ENCODE data around the gene GAPDHS. TPM values are rescaled to one million over a fixed set of nuclear protein-coding genes. Genes with fewer than 3 reads are reported as not detected.

GAPDHS gene
- total RNA-seq, 6 experiments from 2014 or later, result not detected

DNA sequence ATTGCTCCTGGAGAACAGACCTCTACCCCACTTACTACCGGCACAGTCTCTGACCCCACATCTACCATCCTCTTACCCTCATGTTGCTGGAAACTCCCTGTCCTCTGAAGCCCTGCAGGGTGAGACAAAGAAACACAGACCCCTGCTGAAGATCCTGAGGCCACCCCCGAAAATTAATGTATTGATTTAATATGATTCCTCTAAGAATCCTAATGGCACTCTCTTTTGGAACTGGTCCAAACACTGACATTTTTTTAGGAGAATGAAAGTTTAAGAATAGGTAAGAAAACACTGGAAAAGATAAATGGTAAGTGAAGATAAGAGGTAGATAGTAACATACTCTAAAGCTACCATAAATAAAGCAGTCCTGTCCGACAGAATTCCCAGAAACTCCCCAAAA lies 25.1 kb upstream of the GAPDHS start:
- intact Hi-C loops (cut with DNase I), result no loop called here
- ATAC-seq, result no peak
- Histone ChIP-seq H3K9me3 (no peaks in the 10 kb centered on the region), H3K4me1 (peaks cover 0 to 10% (median 0%) of the 10 kb centered on the region in 4 donors), H3K4me3 (no peak overlapping the region), H3K36me3 (no peaks in the 10 kb centered on the region), H3K27ac (no peak overlapping the region), H3K27me3 (no peaks in the 10 kb centered on the region)
- no peak for DNase-seq
- 71% methylated on average over 2 of the region's 3 CpGs for WGBS (ENCODE audit: insufficient coverage, low coverage, low lambda C conversion rate, missing lambda C conversion rate)
- no peak for TF ChIP-seq POLR2A (IDR thresholded peaks at IDR 0.05)
- TF ChIP-seq, protein P1, sequence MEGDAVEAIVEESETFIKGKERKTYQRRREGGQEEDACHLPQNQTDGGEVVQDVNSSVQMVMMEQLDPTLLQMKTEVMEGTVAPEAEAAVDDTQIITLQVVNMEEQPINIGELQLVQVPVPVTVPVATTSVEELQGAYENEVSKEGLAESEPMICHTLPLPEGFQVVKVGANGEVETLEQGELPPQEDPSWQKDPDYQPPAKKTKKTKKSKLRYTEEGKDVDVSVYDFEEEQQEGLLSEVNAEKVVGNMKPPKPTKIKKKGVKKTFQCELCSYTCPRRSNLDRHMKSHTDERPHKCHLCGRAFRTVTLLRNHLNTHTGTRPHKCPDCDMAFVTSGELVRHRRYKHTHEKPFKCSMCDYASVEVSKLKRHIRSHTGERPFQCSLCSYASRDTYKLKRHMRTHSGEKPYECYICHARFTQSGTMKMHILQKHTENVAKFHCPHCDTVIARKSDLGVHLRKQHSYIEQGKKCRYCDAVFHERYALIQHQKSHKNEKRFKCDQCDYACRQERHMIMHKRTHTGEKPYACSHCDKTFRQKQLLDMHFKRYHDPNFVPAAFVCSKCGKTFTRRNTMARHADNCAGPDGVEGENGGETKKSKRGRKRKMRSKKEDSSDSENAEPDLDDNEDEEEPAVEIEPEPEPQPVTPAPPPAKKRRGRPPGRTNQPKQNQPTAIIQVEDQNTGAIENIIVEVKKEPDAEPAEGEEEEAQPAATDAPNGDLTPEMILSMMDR (IDR thresholded peaks at IDR 0.05), result no peak

DNA sequence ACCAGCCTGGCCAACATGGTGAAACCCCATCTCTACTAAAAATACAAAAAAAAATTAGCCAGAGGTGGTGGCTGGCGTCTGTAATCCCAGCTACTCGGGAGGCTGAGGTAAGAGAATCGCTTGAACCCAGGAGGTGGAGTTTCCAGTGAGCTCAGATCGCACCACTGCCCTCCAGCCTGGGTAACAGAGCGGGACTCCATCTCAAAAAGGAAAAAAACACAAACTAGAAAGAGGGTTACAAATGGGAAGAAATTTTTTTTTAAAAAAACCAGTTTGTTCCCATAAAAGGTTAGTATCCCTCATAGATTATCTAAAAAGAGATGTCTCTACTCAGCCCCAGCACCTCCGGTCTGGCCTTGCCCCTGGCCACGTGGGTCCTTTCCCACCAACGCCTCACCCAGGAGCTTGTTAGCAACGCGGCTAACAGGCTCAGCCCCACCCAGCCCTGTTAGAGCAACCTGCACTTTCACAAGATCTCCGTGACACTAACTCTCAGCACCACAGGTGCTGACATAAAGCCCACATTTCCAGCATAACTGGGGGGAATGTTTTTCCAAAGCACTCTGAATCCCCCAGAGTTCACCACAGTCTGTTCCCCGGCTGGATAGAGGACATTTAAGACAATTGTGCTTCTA lies 24.1 kb upstream of the GAPDHS start:
- peaks cover 0 to 10% (median 0%) of the 10 kb centered on the region in 4 donors for H3K4me1 ChIP-seq
- no peak overlapping the region for H3K4me3 ChIP-seq
- DNase-seq (no peak), ATAC-seq (peak in 3 of 4 donors; percentile 28 to 29 (median 29))
- intact Hi-C loops (cut with DNase I), result no loop called here
- no peaks in the 10 kb centered on the region for H3K9me3 ChIP-seq
- 31% methylated on average over 12 of the region's 12 CpGs for WGBS (ENCODE audit: insufficient coverage, low coverage, low lambda C conversion rate, missing lambda C conversion rate)
- no peaks in the 10 kb centered on the region for H3K36me3 ChIP-seq
- no peaks in the 10 kb centered on the region for H3K27me3 ChIP-seq
- no peak for TF ChIP-seq POLR2A (IDR thresholded peaks at IDR 0.05)
- TF ChIP-seq, protein P1 (IDR thresholded peaks at IDR 0.05), result no peak
- H3K27ac ChIP-seq, result no peak overlapping the region

DNA sequence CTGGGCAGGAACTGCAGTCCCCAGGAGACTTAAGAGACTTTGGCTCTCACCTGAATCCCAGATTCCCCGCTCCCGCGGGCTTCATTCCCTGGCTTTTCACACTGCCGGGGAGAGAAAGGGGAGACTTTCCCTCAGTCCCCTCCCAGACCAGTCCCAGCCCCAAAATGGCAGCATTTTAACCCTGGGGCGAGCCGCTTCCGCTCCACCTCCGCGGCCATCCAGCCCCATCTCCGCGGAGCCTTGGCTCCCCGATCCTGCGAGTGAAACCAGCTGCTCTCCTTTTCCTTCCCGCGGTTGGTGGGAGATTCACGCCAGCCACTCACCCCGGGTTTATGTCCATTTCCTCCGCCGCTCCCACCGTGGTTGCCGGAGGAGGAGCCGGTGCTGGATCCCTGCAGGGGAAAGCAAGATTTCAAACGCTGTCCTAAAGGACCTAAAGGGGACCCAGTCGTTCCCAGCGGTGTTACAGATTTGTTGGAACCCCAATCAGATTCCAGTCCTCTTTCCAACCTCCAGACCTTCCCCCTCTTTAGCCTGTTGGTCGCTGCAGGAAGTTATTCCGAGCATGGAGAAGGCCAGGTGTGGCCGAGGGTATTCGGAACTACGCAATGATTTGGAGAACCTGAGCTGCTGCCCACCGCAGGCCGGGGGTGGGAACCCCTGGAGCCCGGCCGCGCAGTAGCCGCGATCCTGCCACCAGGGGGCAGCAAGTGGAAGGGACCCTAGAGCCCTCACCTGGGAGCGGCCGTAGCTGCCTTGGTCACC lies 23.2 kb upstream of the GAPDHS start:
- Histone ChIP-seq H3K27ac (no peak overlapping the region), H3K9me3 (no peaks in the 10 kb centered on the region), H3K27me3 (no peaks in the 10 kb centered on the region), H3K4me1 (peaks cover 0 to 10% (median 0%) of the 10 kb centered on the region in 4 donors), H3K36me3 (no peaks in the 10 kb centered on the region), H3K4me3 (peak overlapping the region; percentile 25 to 39 (median 38))
- peak; percentile 85 to 93 (median 91) for ATAC-seq
- WGBS (ENCODE audit: insufficient coverage, low coverage, low lambda C conversion rate, missing lambda C conversion rate), result 1% methylated on average over 25 of the region's 39 CpGs
- intact Hi-C loops (cut with DNase I), result no loop called here
- peak; percentile 76 to 79 (median 77) for DNase-seq
- TF ChIP-seq, protein P1 (IDR thresholded peaks at IDR 0.05), result peak; percentile 75 to 95 (median 94)
- no peak for TF ChIP-seq POLR2A (IDR thresholded peaks at IDR 0.05)

DNA sequence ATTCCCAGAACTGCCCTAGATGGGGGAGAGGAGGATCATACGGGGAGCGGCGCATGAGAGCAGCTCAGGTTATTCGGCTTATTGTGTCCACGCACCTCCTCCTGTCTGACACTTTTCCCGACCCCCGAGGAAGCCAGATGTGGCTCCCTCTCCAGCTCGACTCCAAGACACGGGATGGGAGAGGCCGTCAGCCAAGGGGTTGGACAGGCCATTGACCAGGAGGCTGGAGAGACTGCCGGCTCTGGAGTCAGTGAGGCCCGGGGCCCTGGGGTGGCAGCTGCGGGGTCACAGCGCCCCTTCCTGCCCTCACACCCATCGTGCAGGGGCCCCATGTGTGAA lies 22.7 kb upstream of the GAPDHS start:
- TF ChIP-seq POLR2A (IDR thresholded peaks at IDR 0.05), result no peak
- TF ChIP-seq, protein P1 (IDR thresholded peaks at IDR 0.05), result peak in 1 of 4 donors; percentile 1
- Histone ChIP-seq H3K27me3 (no peaks in the 10 kb centered on the region), H3K4me1 (peaks cover 0 to 10% (median 0%) of the 10 kb centered on the region in 4 donors), H3K4me3 (no peak overlapping the region), H3K27ac (no peak overlapping the region), H3K9me3 (no peaks in the 10 kb centered on the region), H3K36me3 (no peaks in the 10 kb centered on the region)
- DNase-seq, result no peak
- no peak for ATAC-seq
- WGBS (ENCODE audit: insufficient coverage, low coverage, low lambda C conversion rate, missing lambda C conversion rate), result 0% methylated on average over 7 of the region's 15 CpGs
- intact Hi-C loops (cut with DNase I), result no loop called here

Data from right lobe of liver (tissue), 6 donors.